HL-60 (cell line): ENCODE measurements around the gene MAGEH1.
"Not testable (repeated sequence)": the region's sequence is repeated elsewhere in the genome, so short reads cannot be mapped to it uniquely, and the experiment has no call there.

Experiments used
- POLR2AphosphoS5 ChIP-seq: IDR thresholded peaks from 2 replicates; pipeline ENCODE4 v1.6.1; 2012; ENCODE audit warnings: low read depth
- TF ChIP-seq, protein P1 (sequence below): IDR thresholded peaks from one replicate; pipeline ENCODE4 v1.5.1; 2011; ENCODE audit warnings: low read length, control low read depth, inconsistent platforms; ENCODE audit not compliant: insufficient read depth

DNA sequence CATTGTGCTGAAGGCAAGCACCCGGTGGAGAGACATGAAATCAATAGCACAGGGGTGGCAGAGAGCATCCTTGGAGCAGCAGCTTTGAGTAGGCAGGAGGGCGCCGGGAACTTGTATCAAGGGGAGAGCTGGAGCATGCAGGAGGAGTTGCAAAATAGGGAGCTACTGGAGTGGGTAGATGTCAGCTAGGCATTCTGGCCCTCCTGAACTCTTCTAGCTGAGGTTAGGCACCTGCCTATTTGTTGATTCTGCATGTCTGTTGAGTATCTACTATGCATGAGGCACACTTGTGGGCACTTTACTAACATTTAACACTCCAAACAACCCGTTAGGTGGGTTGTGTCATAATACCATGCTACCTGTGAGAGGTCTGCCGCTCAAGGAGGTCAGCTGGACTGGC, 7.5 kb downstream of the MAGEH1 start:
- TF ChIP-seq, protein P1, sequence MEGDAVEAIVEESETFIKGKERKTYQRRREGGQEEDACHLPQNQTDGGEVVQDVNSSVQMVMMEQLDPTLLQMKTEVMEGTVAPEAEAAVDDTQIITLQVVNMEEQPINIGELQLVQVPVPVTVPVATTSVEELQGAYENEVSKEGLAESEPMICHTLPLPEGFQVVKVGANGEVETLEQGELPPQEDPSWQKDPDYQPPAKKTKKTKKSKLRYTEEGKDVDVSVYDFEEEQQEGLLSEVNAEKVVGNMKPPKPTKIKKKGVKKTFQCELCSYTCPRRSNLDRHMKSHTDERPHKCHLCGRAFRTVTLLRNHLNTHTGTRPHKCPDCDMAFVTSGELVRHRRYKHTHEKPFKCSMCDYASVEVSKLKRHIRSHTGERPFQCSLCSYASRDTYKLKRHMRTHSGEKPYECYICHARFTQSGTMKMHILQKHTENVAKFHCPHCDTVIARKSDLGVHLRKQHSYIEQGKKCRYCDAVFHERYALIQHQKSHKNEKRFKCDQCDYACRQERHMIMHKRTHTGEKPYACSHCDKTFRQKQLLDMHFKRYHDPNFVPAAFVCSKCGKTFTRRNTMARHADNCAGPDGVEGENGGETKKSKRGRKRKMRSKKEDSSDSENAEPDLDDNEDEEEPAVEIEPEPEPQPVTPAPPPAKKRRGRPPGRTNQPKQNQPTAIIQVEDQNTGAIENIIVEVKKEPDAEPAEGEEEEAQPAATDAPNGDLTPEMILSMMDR: not testable (repeated sequence)
- TF ChIP-seq POLR2AphosphoS5: not testable (repeated sequence)
